Keratinocyte (primary cell): ENCODE data around the gene OTOGL. TPM values are rescaled to one million over a fixed set of nuclear protein-coding genes. Genes with fewer than 3 reads are reported as not detected.

Source experiments
- DNase-seq: peaks from one replicate; pipeline ENCODE4 v3.0.0-alpha.2; 2011; ENCODE audit warnings: low read depth, missing footprints, low spot score
- FAIRE-seq: peaks from 2 replicates; lab custom pipeline; 2011; peaks lifted over from hg19 to GRCh38; lab: Jason Lieb, UNC
- H2AFZ ChIP-seq: 2 replicates; pipeline ENCODE4 v1.6.0; 2012; ENCODE audit warnings: low read length, control low read depth, inconsistent platforms; ENCODE audit not compliant: control insufficient read depth
- H3K27ac ChIP-seq: 2 replicates; pipeline ENCODE4 v1.5.1; 2011; ENCODE audit warnings: low read length; ENCODE audit not compliant: control insufficient read depth, insufficient read depth
- H3K27me3 ChIP-seq: 3 replicates; pipeline ENCODE4 v1.6.0; 2011; ENCODE audit warnings: low read length; ENCODE audit not compliant: control insufficient read depth, insufficient read depth; ENCODE audit errors: extremely low read depth
- H3K36me3 ChIP-seq, 2 experiments: 2 replicates in 1 of 2; 3 replicates in 1 of 2; pipeline ENCODE4 v1.5.1; 2011; ENCODE audit warnings: low read length in 2 of 2, mild to moderate bottlenecking in 1 of 2; ENCODE audit not compliant: control insufficient read depth in 2 of 2, insufficient read depth in 2 of 2; ENCODE audit errors: extremely low read depth in 1 of 2
- H3K4me1 ChIP-seq: 3 replicates; pipeline ENCODE4 v1.5.1; 2011; ENCODE audit warnings: low read length; ENCODE audit not compliant: control insufficient read depth, insufficient read depth; ENCODE audit errors: extremely low read depth
- H3K4me2 ChIP-seq: 3 replicates; pipeline ENCODE4 v1.6.0; 2011; ENCODE audit warnings: low read depth, low read length; ENCODE audit not compliant: control insufficient read depth, insufficient read depth; ENCODE audit errors: extremely low read depth
- H3K4me3 ChIP-seq, 3 experiments: fragments of 200-600 bp in 1 of 3; sonication (generic) in 1 of 3; 2 replicates in 2 of 3; 3 replicates in 1 of 3; pipeline ENCODE4 v1.5.1; 2011 to 2016; ENCODE audit warnings: low read length in 3 of 3, mild to moderate bottlenecking in 3 of 3, control low read depth in 2 of 3, inconsistent platforms in 1 of 3, low read depth in 1 of 3, mixed read lengths in 1 of 3, mixed run types in 1 of 3, moderate library complexity in 1 of 3; ENCODE audit not compliant: control insufficient read depth in 2 of 3, insufficient read depth in 2 of 3; ENCODE audit errors: extremely low read depth in 1 of 3
- H3K79me2 ChIP-seq: 2 replicates; pipeline ENCODE4 v1.6.0; 2012; ENCODE audit warnings: low read length; ENCODE audit not compliant: control insufficient read depth, insufficient read depth
- H3K9ac ChIP-seq: 3 replicates; pipeline ENCODE4 v1.6.0; 2011; ENCODE audit warnings: low read length; ENCODE audit not compliant: control insufficient read depth, insufficient read depth; ENCODE audit errors: extremely low read depth
- H3K9me1 ChIP-seq: 3 replicates; pipeline ENCODE4 v1.6.0; 2011; ENCODE audit warnings: low read length; ENCODE audit not compliant: control insufficient read depth, insufficient read depth; ENCODE audit errors: extremely low read depth
- H3K9me3 ChIP-seq: 2 replicates; pipeline ENCODE4 v1.5.1; 2012; ENCODE audit warnings: low read depth, low read length; ENCODE audit not compliant: control insufficient read depth
- H4K20me1 ChIP-seq: 3 replicates; pipeline ENCODE4 v1.6.0; 2011; ENCODE audit warnings: low read length; ENCODE audit not compliant: control insufficient read depth, insufficient read depth; ENCODE audit errors: extremely low read depth
- EZH2 ChIP-seq: IDR thresholded peaks from one replicate; pipeline ENCODE4 v1.6.1; 2012; ENCODE audit warnings: inconsistent platforms, mild to moderate bottlenecking, low read length, moderate library complexity
- dilution Hi-C: fragments of 300-500 bp; cut with MboI; formaldehyde crosslinking; loops from one replicate; pipeline ENCODE4 v1.7.0; 2020; ENCODE audit warnings: low sequenced_read_pairs; ENCODE audit not compliant: extremely low pct_ligation_motif_present
- polyA plus RNA-seq, 5 experiments: library from polyadenylated mRNA; depleted of rRNA in 3 of 5; stranded (reverse) in 3 of 5; stranded (forward) in 1 of 5; unstranded in 1 of 5; fragments of >200 nt; gene quantifications; 1 replicate in 1 of 5; 2 replicates in 3 of 5; 3 replicates in 1 of 5; pipeline versions ENCODE4 v1.2.1 to v1.2.3, GENCODE V29; 2011 to 2012; ENCODE audit warnings: missing spikeins in 2 of 5, low read depth in 1 of 5, low replicate concordance in 1 of 5
- TF ChIP-seq, protein P1 (sequence below), 3 experiments: IDR thresholded peaks in 1 of 3; conservative IDR thresholded peaks in 1 of 3; optimal IDR thresholded peaks in 1 of 3; 2 replicates in 2 of 3; 3 replicates in 1 of 3; pipeline versions ENCODE3 to v1.5.1; 2011; ENCODE audit warnings: low read length in 3 of 3, mild to moderate bottlenecking in 3 of 3, moderate library complexity in 2 of 3, control low read depth in 1 of 3, inconsistent platforms in 1 of 3; ENCODE audit not compliant: insufficient read depth in 2 of 3; ENCODE audit errors: extremely low read depth in 1 of 3

The OTOGL gene
- polyA plus RNA-seq, 1 donor (not counting 4 experiments of a cell fraction or from before 2014, with no cell fraction given): 0.08 TPM

DNA sequence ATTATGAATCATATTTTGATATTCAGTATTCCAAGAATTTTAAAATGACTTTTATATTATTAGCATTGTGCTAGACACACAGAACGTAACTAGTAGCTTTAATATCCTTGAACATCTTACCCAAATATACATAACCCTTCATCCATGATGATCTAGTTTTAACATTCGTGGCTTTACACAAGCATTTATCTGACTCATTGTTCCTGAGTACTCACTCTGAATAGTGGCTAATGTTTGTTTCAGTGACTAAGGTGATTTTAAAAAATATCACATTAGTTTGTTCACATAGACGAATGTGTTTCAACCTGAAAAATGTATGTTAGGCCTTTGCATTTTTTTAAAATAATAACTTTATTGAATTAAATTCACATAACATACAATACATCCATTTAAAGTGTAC is 264.7 kb downstream of the OTOGL start:
- TF ChIP-seq, protein P1, sequence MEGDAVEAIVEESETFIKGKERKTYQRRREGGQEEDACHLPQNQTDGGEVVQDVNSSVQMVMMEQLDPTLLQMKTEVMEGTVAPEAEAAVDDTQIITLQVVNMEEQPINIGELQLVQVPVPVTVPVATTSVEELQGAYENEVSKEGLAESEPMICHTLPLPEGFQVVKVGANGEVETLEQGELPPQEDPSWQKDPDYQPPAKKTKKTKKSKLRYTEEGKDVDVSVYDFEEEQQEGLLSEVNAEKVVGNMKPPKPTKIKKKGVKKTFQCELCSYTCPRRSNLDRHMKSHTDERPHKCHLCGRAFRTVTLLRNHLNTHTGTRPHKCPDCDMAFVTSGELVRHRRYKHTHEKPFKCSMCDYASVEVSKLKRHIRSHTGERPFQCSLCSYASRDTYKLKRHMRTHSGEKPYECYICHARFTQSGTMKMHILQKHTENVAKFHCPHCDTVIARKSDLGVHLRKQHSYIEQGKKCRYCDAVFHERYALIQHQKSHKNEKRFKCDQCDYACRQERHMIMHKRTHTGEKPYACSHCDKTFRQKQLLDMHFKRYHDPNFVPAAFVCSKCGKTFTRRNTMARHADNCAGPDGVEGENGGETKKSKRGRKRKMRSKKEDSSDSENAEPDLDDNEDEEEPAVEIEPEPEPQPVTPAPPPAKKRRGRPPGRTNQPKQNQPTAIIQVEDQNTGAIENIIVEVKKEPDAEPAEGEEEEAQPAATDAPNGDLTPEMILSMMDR (optimal IDR thresholded peaks at IDR 0.05 in 1 of 3, IDR thresholded peaks at IDR 0.05 in 1 of 3, conservative IDR thresholded peaks at IDR 0.05 in 1 of 3; ENCODE audit: extremely low read depth in 1 of 3, insufficient read depth in 2 of 3, low read length in 3 of 3): no peak
- no peak for TF ChIP-seq EZH2
- FAIRE-seq: no peak
- Histone ChIP-seq H3K79me2 (no peaks in the 10 kb centered on the region), H3K9ac (no peak overlapping the region), H3K9me1 (no peaks in the 10 kb centered on the region), H3K4me2 (no peak overlapping the region), H2AFZ (no peak overlapping the region), H3K36me3 (no peaks in the 10 kb centered on the region), H3K27ac (no peak overlapping the region), H3K9me3 (no peaks in the 10 kb centered on the region), H3K27me3 (no peaks in the 10 kb centered on the region), H3K4me3 (no peak overlapping the region), H4K20me1 (no peaks in the 10 kb centered on the region), H3K4me1 (no peaks in the 10 kb centered on the region)
- dilution Hi-C loops: no loop called here
- DNase-seq: no peak

DNA sequence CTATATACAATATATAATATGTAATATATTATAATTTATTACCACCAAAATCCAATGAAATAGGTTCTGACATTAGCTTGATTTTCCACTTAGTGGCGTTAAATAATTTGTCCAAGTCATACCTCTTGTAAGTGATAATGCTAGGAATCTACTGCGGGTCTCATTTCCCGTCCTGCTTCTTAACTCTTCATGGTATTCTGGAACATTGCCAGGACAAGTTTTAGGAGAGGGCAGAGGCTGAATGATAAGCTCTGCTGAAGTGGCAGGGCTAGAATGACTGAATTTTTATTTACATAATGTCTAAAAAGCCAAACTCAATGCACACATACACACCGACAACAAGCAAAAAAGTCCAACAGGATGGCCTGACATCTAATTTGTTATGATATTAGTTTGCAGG is 274.3 kb downstream of the OTOGL start:
- no peak for TF ChIP-seq EZH2
- TF ChIP-seq, protein P1 (optimal IDR thresholded peaks at IDR 0.05 in 1 of 3, IDR thresholded peaks at IDR 0.05 in 1 of 3, conservative IDR thresholded peaks at IDR 0.05 in 1 of 3; ENCODE audit: extremely low read depth in 1 of 3, insufficient read depth in 2 of 3, low read length in 3 of 3): no peak
- Histone ChIP-seq H3K9ac (no peak overlapping the region), H3K79me2 (no peaks in the 10 kb centered on the region), H3K4me1 (no peaks in the 10 kb centered on the region), H3K9me1 (no peaks in the 10 kb centered on the region), H3K27me3 (no peaks in the 10 kb centered on the region), H3K36me3 (no peaks in the 10 kb centered on the region), H3K4me3 (no peak overlapping the region), H3K27ac (no peak overlapping the region), H4K20me1 (no peaks in the 10 kb centered on the region), H3K9me3 (no peaks in the 10 kb centered on the region), H3K4me2 (no peak overlapping the region), H2AFZ (no peak overlapping the region)
- dilution Hi-C loops: no loop called here
- FAIRE-seq (no peak), DNase-seq (no peak)
